ENCODE results near the gene GPR63.

Gene GPR63

GRCh38 chr6:96826865-96827264 lies 10.4 kb downstream of the GPR63 start:
- TF ChIP-seq TAF1 (IDR thresholded peaks at IDR 0.05; ENCODE audit: borderline replicate concordance, insufficient read depth, low read length): no peak
- TF ChIP-seq POLR2AphosphoS5 (IDR thresholded peaks at IDR 0.05; ENCODE audit: low read depth, low read length): no peak
- TF ChIP-seq, protein P1, sequence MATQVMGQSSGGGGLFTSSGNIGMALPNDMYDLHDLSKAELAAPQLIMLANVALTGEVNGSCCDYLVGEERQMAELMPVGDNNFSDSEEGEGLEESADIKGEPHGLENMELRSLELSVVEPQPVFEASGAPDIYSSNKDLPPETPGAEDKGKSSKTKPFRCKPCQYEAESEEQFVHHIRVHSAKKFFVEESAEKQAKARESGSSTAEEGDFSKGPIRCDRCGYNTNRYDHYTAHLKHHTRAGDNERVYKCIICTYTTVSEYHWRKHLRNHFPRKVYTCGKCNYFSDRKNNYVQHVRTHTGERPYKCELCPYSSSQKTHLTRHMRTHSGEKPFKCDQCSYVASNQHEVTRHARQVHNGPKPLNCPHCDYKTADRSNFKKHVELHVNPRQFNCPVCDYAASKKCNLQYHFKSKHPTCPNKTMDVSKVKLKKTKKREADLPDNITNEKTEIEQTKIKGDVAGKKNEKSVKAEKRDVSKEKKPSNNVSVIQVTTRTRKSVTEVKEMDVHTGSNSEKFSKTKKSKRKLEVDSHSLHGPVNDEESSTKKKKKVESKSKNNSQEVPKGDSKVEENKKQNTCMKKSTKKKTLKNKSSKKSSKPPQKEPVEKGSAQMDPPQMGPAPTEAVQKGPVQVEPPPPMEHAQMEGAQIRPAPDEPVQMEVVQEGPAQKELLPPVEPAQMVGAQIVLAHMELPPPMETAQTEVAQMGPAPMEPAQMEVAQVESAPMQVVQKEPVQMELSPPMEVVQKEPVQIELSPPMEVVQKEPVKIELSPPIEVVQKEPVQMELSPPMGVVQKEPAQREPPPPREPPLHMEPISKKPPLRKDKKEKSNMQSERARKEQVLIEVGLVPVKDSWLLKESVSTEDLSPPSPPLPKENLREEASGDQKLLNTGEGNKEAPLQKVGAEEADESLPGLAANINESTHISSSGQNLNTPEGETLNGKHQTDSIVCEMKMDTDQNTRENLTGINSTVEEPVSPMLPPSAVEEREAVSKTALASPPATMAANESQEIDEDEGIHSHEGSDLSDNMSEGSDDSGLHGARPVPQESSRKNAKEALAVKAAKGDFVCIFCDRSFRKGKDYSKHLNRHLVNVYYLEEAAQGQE (IDR thresholded peaks at IDR 0.05; ENCODE audit: insufficient read depth in 1 of 2, low read depth in 2 of 2, low read length in 2 of 2): no peak
- no peak for TF ChIP-seq FOXP2 (optimal IDR thresholded peaks at IDR 0.05; ENCODE audit: borderline replicate concordance, extremely low read depth, extremely low read length, insufficient read depth)
- TF ChIP-seq SIN3A (IDR thresholded peaks at IDR 0.05; ENCODE audit: borderline replicate concordance, insufficient read depth, low read length): no peak

DNA sequence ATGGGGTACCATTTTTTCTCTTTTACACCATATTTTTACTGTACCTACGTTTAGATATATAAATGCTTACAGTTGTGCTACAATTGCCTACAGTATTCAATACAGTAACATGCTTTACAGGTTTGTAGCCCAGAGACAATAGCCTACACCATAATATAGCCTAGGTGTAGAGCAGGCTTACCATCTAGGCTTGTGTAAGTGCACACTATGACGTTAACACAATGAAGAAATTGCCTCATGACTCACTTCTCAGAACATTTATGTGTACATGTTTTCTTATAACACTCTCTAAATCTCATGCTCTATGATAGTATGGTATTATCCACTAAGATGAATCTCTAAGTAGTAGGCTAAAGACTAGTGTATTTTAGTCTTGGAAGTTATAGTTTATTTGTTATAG lies 13.5 kb downstream of the GPR63 start:
- TF ChIP-seq SIN3A (IDR thresholded peaks at IDR 0.05; ENCODE audit: borderline replicate concordance, insufficient read depth, low read length) (no peak), TAF1 (IDR thresholded peaks at IDR 0.05; ENCODE audit: borderline replicate concordance, insufficient read depth, low read length) (no peak), FOXP2 (optimal IDR thresholded peaks at IDR 0.05; ENCODE audit: borderline replicate concordance, extremely low read depth, extremely low read length, insufficient read depth) (no peak), POLR2AphosphoS5 (IDR thresholded peaks at IDR 0.05; ENCODE audit: low read depth, low read length) (no peak)
- TF ChIP-seq, protein P1 (IDR thresholded peaks at IDR 0.05; ENCODE audit: insufficient read depth in 1 of 2, low read depth in 2 of 2, low read length in 2 of 2): no peak

DNA sequence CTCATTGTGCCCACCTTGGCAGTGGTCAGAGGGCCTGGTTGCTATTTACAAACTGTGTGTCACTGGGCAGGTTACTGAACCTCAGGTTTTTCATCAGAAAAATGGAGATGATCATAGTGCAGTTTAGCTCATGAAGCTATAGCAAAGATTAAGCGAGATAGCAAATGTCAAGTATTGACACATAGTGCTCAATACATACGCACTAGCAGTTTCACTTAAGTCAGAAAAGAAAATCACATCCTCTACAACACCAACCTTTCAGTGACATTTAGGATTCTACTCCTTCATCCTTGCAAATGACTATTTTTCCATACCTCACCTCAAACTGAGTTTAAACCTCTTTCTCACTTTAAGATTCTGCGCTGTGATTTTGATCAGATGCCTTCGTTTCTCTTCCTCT lies 16.2 kb downstream of the GPR63 start:
- TF ChIP-seq POLR2AphosphoS5 (IDR thresholded peaks at IDR 0.05; ENCODE audit: low read depth, low read length): no peak
- TF ChIP-seq, protein P1 (IDR thresholded peaks at IDR 0.05; ENCODE audit: insufficient read depth in 1 of 2, low read depth in 2 of 2, low read length in 2 of 2): no peak
- TF ChIP-seq SIN3A (IDR thresholded peaks at IDR 0.05; ENCODE audit: borderline replicate concordance, insufficient read depth, low read length): no peak
- no peak for TF ChIP-seq TAF1 (IDR thresholded peaks at IDR 0.05; ENCODE audit: borderline replicate concordance, insufficient read depth, low read length)
- no peak for TF ChIP-seq FOXP2 (optimal IDR thresholded peaks at IDR 0.05; ENCODE audit: borderline replicate concordance, extremely low read depth, extremely low read length, insufficient read depth)

DNA sequence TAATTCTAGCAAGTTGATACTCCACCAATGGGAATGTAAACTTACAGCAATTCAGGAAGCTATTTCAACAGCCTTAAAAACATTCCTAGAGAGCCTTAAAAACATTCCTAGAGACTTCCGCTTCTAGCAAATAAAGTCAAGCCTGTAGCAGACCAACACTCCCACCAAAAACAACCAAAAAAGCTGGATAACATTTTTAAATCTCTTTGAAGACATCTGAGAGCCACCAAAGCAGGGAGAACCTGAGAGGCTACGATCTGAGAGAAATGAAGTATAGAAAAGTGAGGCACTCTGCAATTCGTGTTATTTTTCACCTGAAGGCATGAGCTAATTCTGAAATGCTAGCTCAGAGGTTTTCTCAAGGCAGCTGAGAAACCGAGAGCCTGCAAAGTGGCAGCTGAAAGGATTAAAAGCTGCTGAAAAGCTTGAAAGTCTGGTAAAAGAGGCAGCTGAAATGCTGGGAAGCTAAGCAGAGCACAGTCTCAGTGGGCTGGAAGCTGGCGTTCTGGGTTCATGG lies 20.9 kb downstream of the GPR63 start:
- TF ChIP-seq SIN3A (IDR thresholded peaks at IDR 0.05; ENCODE audit: borderline replicate concordance, insufficient read depth, low read length) (no peak), POLR2AphosphoS5 (IDR thresholded peaks at IDR 0.05; ENCODE audit: low read depth, low read length) (no peak)

GRCh38 chr6:96814625-96815024 lies 22.7 kb downstream of the GPR63 start:
- TF ChIP-seq FOXP2 (optimal IDR thresholded peaks at IDR 0.05; ENCODE audit: borderline replicate concordance, extremely low read depth, extremely low read length, insufficient read depth) (no peak), POLR2AphosphoS5 (IDR thresholded peaks at IDR 0.05; ENCODE audit: low read depth, low read length) (no peak), TAF1 (IDR thresholded peaks at IDR 0.05; ENCODE audit: borderline replicate concordance, insufficient read depth, low read length) (no peak)

DNA sequence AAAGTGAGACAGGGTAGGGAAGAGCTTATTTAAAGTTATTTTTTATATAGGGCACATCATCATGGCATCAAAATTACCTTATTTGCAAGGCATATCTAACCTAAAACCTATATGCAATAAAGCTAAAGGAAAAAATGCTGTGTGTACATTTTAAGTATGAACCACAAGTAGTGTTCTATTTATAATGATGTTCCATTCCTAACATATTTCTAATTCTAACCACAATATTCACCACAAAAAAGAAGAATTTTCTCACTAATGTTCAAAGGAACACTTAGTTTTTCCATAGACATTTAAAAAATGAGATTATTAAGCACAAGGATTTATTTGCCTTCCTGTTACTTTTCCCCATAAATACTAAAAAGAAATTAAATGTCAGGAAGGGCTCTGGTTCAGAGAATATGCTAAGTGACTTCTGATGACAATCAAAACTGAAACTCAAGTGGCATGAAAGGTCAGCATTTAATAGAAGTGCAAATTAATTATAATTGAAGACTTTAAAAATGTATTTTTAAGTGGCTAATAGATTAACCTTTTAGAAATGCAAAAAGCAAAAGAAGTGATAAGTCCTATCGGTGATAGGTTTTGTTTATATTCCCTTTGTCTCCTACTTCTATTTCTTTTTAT lies 25.1 kb downstream of the GPR63 start:
- no peak for TF ChIP-seq SIN3A (IDR thresholded peaks at IDR 0.05; ENCODE audit: borderline replicate concordance, insufficient read depth, low read length)
- TF ChIP-seq FOXP2 (optimal IDR thresholded peaks at IDR 0.05; ENCODE audit: borderline replicate concordance, extremely low read depth, extremely low read length, insufficient read depth): no peak
- no peak for TF ChIP-seq POLR2AphosphoS5 (IDR thresholded peaks at IDR 0.05; ENCODE audit: low read depth, low read length)
- TF ChIP-seq, protein P1 (IDR thresholded peaks at IDR 0.05; ENCODE audit: insufficient read depth in 1 of 2, low read depth in 2 of 2, low read length in 2 of 2): no peak
- TF ChIP-seq TAF1 (IDR thresholded peaks at IDR 0.05; ENCODE audit: borderline replicate concordance, insufficient read depth, low read length): no peak

Data from PFSK-1 (cell line).